ENCODE data around the gene PDZD8. TPM values are rescaled to one million over a fixed set of nuclear protein-coding genes. Genes with fewer than 3 reads are reported as not detected.

Gene PDZD8
- total RNA-seq, 1 donor from 2014 or later = 31.3 TPM

DNA sequence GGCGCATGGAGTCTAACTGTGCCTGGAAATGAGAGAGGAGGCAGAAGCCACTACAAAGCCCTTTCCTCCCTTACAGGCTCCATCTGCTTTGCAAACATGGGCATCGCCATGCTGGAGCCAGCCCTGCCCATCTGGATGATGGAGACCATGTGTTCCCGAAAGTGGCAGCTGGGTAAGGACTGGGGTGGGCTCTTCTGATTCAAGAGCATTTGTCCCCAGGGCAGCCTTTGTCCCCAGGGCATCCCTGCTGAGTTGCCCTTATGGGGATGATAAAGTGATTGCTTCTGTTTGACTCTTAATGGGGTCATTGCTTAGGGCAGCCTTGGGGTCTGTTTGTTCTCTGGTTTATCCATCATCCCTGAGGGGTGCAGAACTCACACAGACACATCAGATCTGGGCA is 117.5 kb downstream of the PDZD8 start:
- Histone ChIP-seq H3K9ac (ENCODE audit: low read length) (no peak overlapping the region), H3K4me1 (ENCODE audit: insufficient read depth, low read length) (no peaks in the 10 kb centered on the region), H3K27ac (ENCODE audit: low read depth, low read length) (no peak overlapping the region), H3K9me3 (ENCODE audit: insufficient read depth, low read depth, low read length) (no peaks in the 10 kb centered on the region), H3K79me2 (ENCODE audit: insufficient read depth, low read length) (no peaks in the 10 kb centered on the region), H4K20me1 (ENCODE audit: insufficient read depth, low read length) (no peaks in the 10 kb centered on the region), H3K4me3 (ENCODE audit: insufficient read depth, low read depth, low read length) (no peak overlapping the region), H2AFZ (ENCODE audit: low read depth, low read length) (no peak overlapping the region), H3K36me3 (ENCODE audit: insufficient read depth, low read length) (no peaks in the 10 kb centered on the region), H3K27me3 (ENCODE audit: insufficient read depth, low read length) (peaks cover 10% of the 10 kb centered on the region), H3K4me2 (ENCODE audit: low read length) (no peak overlapping the region)
- FAIRE-seq = no peak
- H3K36me3 Mint-ChIP-seq (ENCODE audit: low read depth, unreplicated experiment) = no peaks in the 10 kb centered on the region
- H3K4me3 Mint-ChIP-seq (ENCODE audit: unreplicated experiment) = no peak overlapping the region
- peaks cover 3% of the 10 kb centered on the region for H3K4me1 Mint-ChIP-seq (ENCODE audit: low read depth, unreplicated experiment)
- no peaks in the 10 kb centered on the region for H3K9me3 Mint-ChIP-seq (ENCODE audit: unreplicated experiment)
- no peak for DNase-seq (ENCODE audit: low read depth)
- no peak for TF ChIP-seq EZH2 (IDR thresholded peaks at IDR 0.05; ENCODE audit: insufficient read depth, low read length)
- no peak for TF ChIP-seq CTCF (IDR thresholded peaks at IDR 0.05; ENCODE audit: insufficient read depth, low read depth, low read length)
- H3K27ac Mint-ChIP-seq (ENCODE audit: unreplicated experiment) = no peak overlapping the region
- H3K27me3 Mint-ChIP-seq (ENCODE audit: low read depth, unreplicated experiment) = peaks cover 15% of the 10 kb centered on the region

DNA sequence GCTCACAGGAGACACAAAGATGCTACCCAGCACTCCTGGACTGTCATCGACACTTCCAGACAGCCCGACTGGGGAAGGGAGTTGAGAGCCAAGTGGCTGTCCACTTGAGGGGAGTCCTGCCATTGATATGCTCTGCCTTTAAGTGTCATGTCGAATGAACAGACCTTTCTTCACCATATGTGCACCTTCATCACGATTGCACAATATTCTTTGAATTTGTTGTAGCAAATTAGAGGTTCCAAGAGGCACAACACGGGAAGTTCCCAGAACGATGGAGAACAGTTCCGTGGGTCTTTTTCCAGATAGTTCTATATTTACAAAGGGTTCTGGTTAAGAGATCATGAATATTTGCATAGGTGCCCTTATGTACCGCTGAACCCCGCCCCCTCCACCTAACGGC is 118.3 kb downstream of the PDZD8 start:
- Histone ChIP-seq H3K9me3 (ENCODE audit: insufficient read depth, low read depth, low read length) (no peaks in the 10 kb centered on the region), H3K27ac (ENCODE audit: low read depth, low read length) (no peak overlapping the region), H2AFZ (ENCODE audit: low read depth, low read length) (no peak overlapping the region), H3K4me1 (ENCODE audit: insufficient read depth, low read length) (no peaks in the 10 kb centered on the region), H3K4me3 (ENCODE audit: insufficient read depth, low read depth, low read length) (no peak overlapping the region), H3K27me3 (ENCODE audit: insufficient read depth, low read length) (peaks cover 10% of the 10 kb centered on the region), H4K20me1 (ENCODE audit: insufficient read depth, low read length) (no peaks in the 10 kb centered on the region), H3K36me3 (ENCODE audit: insufficient read depth, low read length) (no peaks in the 10 kb centered on the region), H3K79me2 (ENCODE audit: insufficient read depth, low read length) (no peaks in the 10 kb centered on the region), H3K4me2 (ENCODE audit: low read length) (no peak overlapping the region), H3K9ac (ENCODE audit: low read length) (no peak overlapping the region)
- DNase-seq (ENCODE audit: low read depth) (no peak), FAIRE-seq (no peak)
- Mint-ChIP-seq H3K4me1 (ENCODE audit: low read depth, unreplicated experiment) (peaks cover 2% of the 10 kb centered on the region), H3K9me3 (ENCODE audit: unreplicated experiment) (no peaks in the 10 kb centered on the region), H3K27ac (ENCODE audit: unreplicated experiment) (no peak overlapping the region), H3K4me3 (ENCODE audit: unreplicated experiment) (no peak overlapping the region), H3K36me3 (ENCODE audit: low read depth, unreplicated experiment) (no peaks in the 10 kb centered on the region), H3K27me3 (ENCODE audit: low read depth, unreplicated experiment) (peaks cover 13% of the 10 kb centered on the region)
- no peak for TF ChIP-seq CTCF (IDR thresholded peaks at IDR 0.05; ENCODE audit: insufficient read depth, low read depth, low read length)
- no peak for TF ChIP-seq EZH2 (IDR thresholded peaks at IDR 0.05; ENCODE audit: insufficient read depth, low read length)

GRCh38 chr10:117255835-117256460 is 119.3 kb downstream of the PDZD8 start:
- no peak for TF ChIP-seq CTCF (IDR thresholded peaks at IDR 0.05; ENCODE audit: insufficient read depth, low read depth, low read length)
- TF ChIP-seq EZH2 (IDR thresholded peaks at IDR 0.05; ENCODE audit: insufficient read depth, low read length) = no peak
- peaks cover 18% of the 10 kb centered on the region for H3K27me3 Mint-ChIP-seq (ENCODE audit: low read depth, unreplicated experiment)

More at GRCh38 chr10:117255835-117256460, 119.3 kb downstream of the PDZD8 start:
- Histone ChIP-seq H3K79me2 (ENCODE audit: insufficient read depth, low read length) (no peaks in the 10 kb centered on the region), H3K27ac (ENCODE audit: low read depth, low read length) (no peak overlapping the region), H3K4me3 (ENCODE audit: insufficient read depth, low read depth, low read length) (no peak overlapping the region), H3K27me3 (ENCODE audit: insufficient read depth, low read length) (peaks cover 10% of the 10 kb centered on the region), H4K20me1 (ENCODE audit: insufficient read depth, low read length) (no peaks in the 10 kb centered on the region), H3K9me3 (ENCODE audit: insufficient read depth, low read depth, low read length) (no peaks in the 10 kb centered on the region), H2AFZ (ENCODE audit: low read depth, low read length) (no peak overlapping the region), H3K9ac (ENCODE audit: low read length) (no peak overlapping the region), H3K4me1 (ENCODE audit: insufficient read depth, low read length) (no peaks in the 10 kb centered on the region), H3K4me2 (ENCODE audit: low read length) (no peak overlapping the region), H3K36me3 (ENCODE audit: insufficient read depth, low read length) (no peaks in the 10 kb centered on the region)
- DNase-seq (ENCODE audit: low read depth) = no peak
- FAIRE-seq = no peak
- Mint-ChIP-seq H3K27ac (ENCODE audit: unreplicated experiment) (no peak overlapping the region), H3K4me1 (ENCODE audit: low read depth, unreplicated experiment) (peaks cover 1% of the 10 kb centered on the region), H3K9me3 (ENCODE audit: unreplicated experiment) (no peaks in the 10 kb centered on the region), H3K4me3 (ENCODE audit: unreplicated experiment) (no peak overlapping the region), H3K36me3 (ENCODE audit: low read depth, unreplicated experiment) (no peaks in the 10 kb centered on the region)
